ENCODE data around the gene TSEN2.

DNA sequence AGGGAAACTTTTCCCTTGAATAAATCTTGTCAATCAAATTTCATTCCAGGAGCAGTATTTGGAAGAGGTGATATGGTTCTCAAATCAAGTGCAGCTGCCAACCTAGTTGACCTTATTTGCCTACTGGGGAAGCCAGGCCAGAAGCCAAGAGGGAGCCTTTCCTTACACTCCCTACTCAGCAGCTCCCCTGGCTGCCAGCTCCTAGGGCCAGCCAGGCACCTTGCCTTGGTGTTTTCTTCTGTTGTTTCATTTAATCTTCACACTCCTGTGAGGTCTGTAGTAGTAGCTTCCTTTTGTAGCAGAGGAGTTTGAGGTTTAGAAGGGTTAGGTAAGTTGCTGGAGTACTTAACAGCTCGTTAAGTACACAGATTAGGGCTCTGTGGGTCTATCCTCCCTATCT lies 38.4 kb downstream of the TSEN2 start:
- TF ChIP-seq YY1 (IDR thresholded peaks at IDR 0.05; ENCODE audit: low read depth) (no peak), TAF1 (IDR thresholded peaks at IDR 0.05; ENCODE audit: low read depth) (no peak), CREB1 (IDR thresholded peaks at IDR 0.05; ENCODE audit: low read depth) (no peak), EP300 (IDR thresholded peaks at IDR 0.05; ENCODE audit: borderline replicate concordance) (no peak), MAX (IDR thresholded peaks at IDR 0.05) (no peak), FOXM1 (IDR thresholded peaks at IDR 0.05; ENCODE audit: borderline replicate concordance, low read depth) (no peak), CEBPB (IDR thresholded peaks at IDR 0.05) (no peak), ZBTB7A (IDR thresholded peaks at IDR 0.05; ENCODE audit: low read depth) (no peak), RAD21 (IDR thresholded peaks at IDR 0.05; ENCODE audit: low read depth) (no peak), NFIC (IDR thresholded peaks at IDR 0.05) (no peak)
- TF ChIP-seq, protein P1, sequence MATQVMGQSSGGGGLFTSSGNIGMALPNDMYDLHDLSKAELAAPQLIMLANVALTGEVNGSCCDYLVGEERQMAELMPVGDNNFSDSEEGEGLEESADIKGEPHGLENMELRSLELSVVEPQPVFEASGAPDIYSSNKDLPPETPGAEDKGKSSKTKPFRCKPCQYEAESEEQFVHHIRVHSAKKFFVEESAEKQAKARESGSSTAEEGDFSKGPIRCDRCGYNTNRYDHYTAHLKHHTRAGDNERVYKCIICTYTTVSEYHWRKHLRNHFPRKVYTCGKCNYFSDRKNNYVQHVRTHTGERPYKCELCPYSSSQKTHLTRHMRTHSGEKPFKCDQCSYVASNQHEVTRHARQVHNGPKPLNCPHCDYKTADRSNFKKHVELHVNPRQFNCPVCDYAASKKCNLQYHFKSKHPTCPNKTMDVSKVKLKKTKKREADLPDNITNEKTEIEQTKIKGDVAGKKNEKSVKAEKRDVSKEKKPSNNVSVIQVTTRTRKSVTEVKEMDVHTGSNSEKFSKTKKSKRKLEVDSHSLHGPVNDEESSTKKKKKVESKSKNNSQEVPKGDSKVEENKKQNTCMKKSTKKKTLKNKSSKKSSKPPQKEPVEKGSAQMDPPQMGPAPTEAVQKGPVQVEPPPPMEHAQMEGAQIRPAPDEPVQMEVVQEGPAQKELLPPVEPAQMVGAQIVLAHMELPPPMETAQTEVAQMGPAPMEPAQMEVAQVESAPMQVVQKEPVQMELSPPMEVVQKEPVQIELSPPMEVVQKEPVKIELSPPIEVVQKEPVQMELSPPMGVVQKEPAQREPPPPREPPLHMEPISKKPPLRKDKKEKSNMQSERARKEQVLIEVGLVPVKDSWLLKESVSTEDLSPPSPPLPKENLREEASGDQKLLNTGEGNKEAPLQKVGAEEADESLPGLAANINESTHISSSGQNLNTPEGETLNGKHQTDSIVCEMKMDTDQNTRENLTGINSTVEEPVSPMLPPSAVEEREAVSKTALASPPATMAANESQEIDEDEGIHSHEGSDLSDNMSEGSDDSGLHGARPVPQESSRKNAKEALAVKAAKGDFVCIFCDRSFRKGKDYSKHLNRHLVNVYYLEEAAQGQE (IDR thresholded peaks at IDR 0.05; ENCODE audit: low read depth) = no peak

Measured in Ishikawa (cell line).